GM12878 (cell line): ENCODE data around the gene ITGB5.

ENCODE experiments used
- CEBPB ChIP-seq, 2 experiments: fragments of 150-350 bp in 1 of 2; IDR thresholded peaks; 2 replicates each; pipeline ENCODE4 v1.6.1; 2012 to 2014; ENCODE audit warnings: low read depth in 2 of 2, low read length in 2 of 2, borderline replicate concordance in 1 of 2, inconsistent platforms in 1 of 2
- EP300 ChIP-seq, 2 experiments: fragments of 150-350 bp in 1 of 2; IDR thresholded peaks; 2 replicates each; pipeline ENCODE4 v1.6.1; 2011 to 2012; ENCODE audit warnings: low read depth in 2 of 2, low read length in 2 of 2, borderline replicate concordance in 1 of 2, improper control_type of control experiment in 1 of 2, inconsistent platforms in 1 of 2; ENCODE audit not compliant: control insufficient read depth in 1 of 2
- EZH2 ChIP-seq: IDR thresholded peaks from 2 replicates; pipeline ENCODE4 v1.6.1; 2012; ENCODE audit warnings: low read depth, mild to moderate bottlenecking, control low read depth, inconsistent platforms, low read length, borderline replicate concordance; ENCODE audit not compliant: control insufficient read depth
- FOXM1 ChIP-seq: IDR thresholded peaks from 2 replicates; pipeline ENCODE4 v1.6.1; 2012; ENCODE audit warnings: low read depth, mild to moderate bottlenecking, inconsistent platforms, low read length, moderate library complexity
- POLR2A ChIP-seq: IDR thresholded peaks from 2 replicates; pipeline ENCODE4 v1.6.1; 2011; ENCODE audit warnings: low read depth, mild to moderate bottlenecking, low read length
- POLR2AphosphoS5 ChIP-seq: IDR thresholded peaks from 2 replicates; pipeline ENCODE4 v1.6.1; 2011; ENCODE audit warnings: mild to moderate bottlenecking, low read length, inconsistent platforms
- RB1 ChIP-seq: fragments of 450-650 bp; formaldehyde crosslinking; IDR thresholded peaks from 2 replicates; pipeline ENCODE4 v1.6.1; 2017; ENCODE audit warnings: mild to moderate bottlenecking, borderline replicate concordance
- ZZZ3 ChIP-seq: IDR thresholded peaks from 2 replicates; pipeline ENCODE4 v1.6.1; 2011; ENCODE audit warnings: low read depth; ENCODE audit not compliant: control insufficient read depth, insufficient read length
- TF ChIP-seq, protein P1 (sequence below), 3 experiments: IDR thresholded peaks in 2 of 3; conservative IDR thresholded peaks in 1 of 3; 2 replicates each; pipeline ENCODE4 v1.5.1; 2011; ENCODE audit warnings: low read depth in 3 of 3, low read length in 3 of 3, mild to moderate bottlenecking in 3 of 3, control low read depth in 2 of 3, moderate library complexity in 2 of 3, inconsistent platforms in 1 of 3, mixed read lengths in 1 of 3; ENCODE audit not compliant: control insufficient read depth in 2 of 3, insufficient read depth in 1 of 3; ENCODE audit errors: extremely low read depth in 1 of 3
- TF ChIP-seq, protein P2 (sequence below): fragments of 450-650 bp; IDR thresholded peaks from 2 replicates; pipeline ENCODE4 v1.6.1; 2014; ENCODE audit warnings: mild to moderate bottlenecking

DNA sequence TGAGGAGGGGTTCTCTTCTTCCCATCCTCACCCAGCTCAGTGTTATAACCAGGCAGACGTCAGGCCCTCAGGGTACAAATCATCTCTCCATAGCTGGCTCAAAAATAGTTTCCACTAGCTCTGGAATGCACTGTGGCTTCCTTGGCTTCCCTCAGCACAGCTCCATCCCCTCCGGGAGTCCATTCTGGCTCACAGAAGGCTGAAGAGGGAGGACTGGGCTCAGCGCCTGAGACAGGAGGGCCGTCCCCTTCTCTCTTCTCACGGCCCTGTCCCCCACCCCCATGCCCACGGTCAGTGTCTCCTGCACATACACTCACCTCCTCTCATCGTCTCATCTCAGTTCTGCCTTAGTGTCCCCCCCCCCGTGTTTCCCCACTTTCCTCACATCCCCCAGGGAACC, 106.8 kb downstream of the ITGB5 start:
- TF ChIP-seq, protein P1, sequence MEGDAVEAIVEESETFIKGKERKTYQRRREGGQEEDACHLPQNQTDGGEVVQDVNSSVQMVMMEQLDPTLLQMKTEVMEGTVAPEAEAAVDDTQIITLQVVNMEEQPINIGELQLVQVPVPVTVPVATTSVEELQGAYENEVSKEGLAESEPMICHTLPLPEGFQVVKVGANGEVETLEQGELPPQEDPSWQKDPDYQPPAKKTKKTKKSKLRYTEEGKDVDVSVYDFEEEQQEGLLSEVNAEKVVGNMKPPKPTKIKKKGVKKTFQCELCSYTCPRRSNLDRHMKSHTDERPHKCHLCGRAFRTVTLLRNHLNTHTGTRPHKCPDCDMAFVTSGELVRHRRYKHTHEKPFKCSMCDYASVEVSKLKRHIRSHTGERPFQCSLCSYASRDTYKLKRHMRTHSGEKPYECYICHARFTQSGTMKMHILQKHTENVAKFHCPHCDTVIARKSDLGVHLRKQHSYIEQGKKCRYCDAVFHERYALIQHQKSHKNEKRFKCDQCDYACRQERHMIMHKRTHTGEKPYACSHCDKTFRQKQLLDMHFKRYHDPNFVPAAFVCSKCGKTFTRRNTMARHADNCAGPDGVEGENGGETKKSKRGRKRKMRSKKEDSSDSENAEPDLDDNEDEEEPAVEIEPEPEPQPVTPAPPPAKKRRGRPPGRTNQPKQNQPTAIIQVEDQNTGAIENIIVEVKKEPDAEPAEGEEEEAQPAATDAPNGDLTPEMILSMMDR (IDR thresholded peaks at IDR 0.05 in 2 of 3, conservative IDR thresholded peaks at IDR 0.05 in 1 of 3; ENCODE audit: control insufficient read depth in 2 of 3, extremely low read depth in 1 of 3, insufficient read depth in 1 of 3, low read depth in 3 of 3, low read length in 3 of 3), result no peak
- no peak for TF ChIP-seq POLR2A
- TF ChIP-seq CEBPB (IDR thresholded peaks at IDR 0.05; ENCODE audit: borderline replicate concordance in 1 of 2, low read depth in 2 of 2, low read length in 2 of 2), result no peak
- no peak for TF ChIP-seq FOXM1
- TF ChIP-seq POLR2AphosphoS5, result no peak
- TF ChIP-seq ZZZ3, result no peak
- no peak for TF ChIP-seq EP300 (IDR thresholded peaks at IDR 0.05; ENCODE audit: borderline replicate concordance in 1 of 2, control insufficient read depth in 1 of 2, low read depth in 2 of 2, low read length in 2 of 2)
- TF ChIP-seq, protein P2, sequence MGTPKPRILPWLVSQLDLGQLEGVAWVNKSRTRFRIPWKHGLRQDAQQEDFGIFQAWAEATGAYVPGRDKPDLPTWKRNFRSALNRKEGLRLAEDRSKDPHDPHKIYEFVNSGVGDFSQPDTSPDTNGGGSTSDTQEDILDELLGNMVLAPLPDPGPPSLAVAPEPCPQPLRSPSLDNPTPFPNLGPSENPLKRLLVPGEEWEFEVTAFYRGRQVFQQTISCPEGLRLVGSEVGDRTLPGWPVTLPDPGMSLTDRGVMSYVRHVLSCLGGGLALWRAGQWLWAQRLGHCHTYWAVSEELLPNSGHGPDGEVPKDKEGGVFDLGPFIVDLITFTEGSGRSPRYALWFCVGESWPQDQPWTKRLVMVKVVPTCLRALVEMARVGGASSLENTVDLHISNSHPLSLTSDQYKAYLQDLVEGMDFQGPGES, result no peak
- no peak for TF ChIP-seq EZH2
- TF ChIP-seq RB1, result no peak
